Measurements from ENCODE around the gene ROBO1. TPM values are rescaled to one million over a fixed set of nuclear protein-coding genes. Genes with fewer than 3 reads are reported as not detected.
"Not testable (repeated sequence)": the region's sequence is repeated elsewhere in the genome, so short reads cannot be mapped to it uniquely, and the experiment has no call there.

The ROBO1 gene
- total RNA-seq, 1 experiment from 2014 or later: 24.7 TPM

- DNase-seq (ENCODE audit: low spot score): peak; percentile 8
Measured at GRCh38 chr3:79369306-79369705, 398.5 kb downstream of the ROBO1 start.

- no peak for DNase-seq (ENCODE audit: low spot score)
Measured at GRCh38 chr3:79368403-79368802, 399.4 kb downstream of the ROBO1 start.

GRCh38 chr3:79367803-79368202, 400.0 kb downstream of the ROBO1 start:
- no peak for DNase-seq (ENCODE audit: low spot score)

GRCh38 chr3:79367066-79367465, 400.7 kb downstream of the ROBO1 start:
- DNase-seq (ENCODE audit: low spot score): no peak

GRCh38 chr3:79366414-79366813, 401.4 kb downstream of the ROBO1 start:
- DNase-seq (ENCODE audit: low spot score): no peak

GRCh38 chr3:79364784-79365183, 403.0 kb downstream of the ROBO1 start:
- DNase-seq (ENCODE audit: low spot score): no peak

- DNase-seq (ENCODE audit: low spot score): no peak
Measured at GRCh38 chr3:79362571-79363270, 405.1 kb downstream of the ROBO1 start.

GRCh38 chr3:79361748-79362378, 405.9 kb downstream of the ROBO1 start:
- DNase-seq (ENCODE audit: low spot score): peak; percentile 22

- DNase-seq (ENCODE audit: low spot score): no peak
Measured at GRCh38 chr3:79358327-79358726, 409.5 kb downstream of the ROBO1 start.

- DNase-seq (ENCODE audit: low spot score): no peak
Measured at GRCh38 chr3:79354179-79354688, 413.6 kb downstream of the ROBO1 start.

GRCh38 chr3:79351699-79352098, 416.1 kb downstream of the ROBO1 start:
- DNase-seq (ENCODE audit: low spot score): no peak

- DNase-seq (ENCODE audit: low spot score): no peak
Measured at GRCh38 chr3:79344876-79345871, 422.6 kb downstream of the ROBO1 start.

- DNase-seq (ENCODE audit: low spot score): no peak
Measured at GRCh38 chr3:79341961-79342360, 425.8 kb downstream of the ROBO1 start.

- DNase-seq (ENCODE audit: low spot score): no peak
Measured at GRCh38 chr3:79339846-79340245, 428.0 kb downstream of the ROBO1 start.

GRCh38 chr3:79337798-79338197, 430.0 kb downstream of the ROBO1 start:
- DNase-seq (ENCODE audit: low spot score): no peak

GRCh38 chr3:79329154-79329553, 438.6 kb downstream of the ROBO1 start:
- no peak for DNase-seq (ENCODE audit: low spot score)

GRCh38 chr3:79326642-79327041, 441.2 kb downstream of the ROBO1 start:
- no peak for DNase-seq (ENCODE audit: low spot score)

GRCh38 chr3:79325833-79326383, 441.9 kb downstream of the ROBO1 start:
- not testable (repeated sequence) for DNase-seq (ENCODE audit: low spot score)

- DNase-seq (ENCODE audit: low spot score): no peak
Measured at GRCh38 chr3:79317551-79318518, 450.0 kb downstream of the ROBO1 start.

GRCh38 chr3:79314962-79315361, 452.8 kb downstream of the ROBO1 start:
- DNase-seq (ENCODE audit: low spot score): peak; percentile 3

- no peak for DNase-seq (ENCODE audit: low spot score)
Measured at GRCh38 chr3:79314544-79314943, 453.3 kb downstream of the ROBO1 start.

All from H4 (cell line).